ENCODE measurements around the gene TMEM179.

- TF ChIP-seq EZH2 (IDR thresholded peaks at IDR 0.05; ENCODE audit: borderline replicate concordance, low read depth, low read length, severe bottlenecking) (no peak), JUN (IDR thresholded peaks at IDR 0.05; ENCODE audit: borderline replicate concordance, insufficient read depth, insufficient read length, low read depth) (no peak), POLR2AphosphoS5 (IDR thresholded peaks at IDR 0.05; ENCODE audit: insufficient read depth, low read depth, low read length) (no peak)
Observed at GRCh38 chr14:104567141-104567956, 37.2 kb downstream of the TMEM179 start.

Data from endothelial cell of umbilical vein (primary cell).